Ovary (tissue), 3 donors: Measurements from ENCODE around the gene SLC24A1.

ENCODE experiments used
- POLR2A ChIP-seq: fragments of 450-650 bp; IDR thresholded peaks from one replicate; pipeline ENCODE4 v1.6.1; 2017; ENCODE audit warnings: antibody characterized with exemption, mild to moderate bottlenecking, moderate library complexity
- TF ChIP-seq, protein P1 (sequence below), 3 donors: fragments of 450-650 bp in 2 of 3; fragments of 200-600 bp in 1 of 3; IDR thresholded peaks; one replicate each; pipeline versions ENCODE4 v1.5.1 to v1.8.0; 2016 to 2022; ENCODE audit warnings: antibody characterized with exemption in 3 of 3, mild to moderate bottlenecking in 1 of 3
- donor health status: DM: no; HTN: no; CAD: no.

DNA sequence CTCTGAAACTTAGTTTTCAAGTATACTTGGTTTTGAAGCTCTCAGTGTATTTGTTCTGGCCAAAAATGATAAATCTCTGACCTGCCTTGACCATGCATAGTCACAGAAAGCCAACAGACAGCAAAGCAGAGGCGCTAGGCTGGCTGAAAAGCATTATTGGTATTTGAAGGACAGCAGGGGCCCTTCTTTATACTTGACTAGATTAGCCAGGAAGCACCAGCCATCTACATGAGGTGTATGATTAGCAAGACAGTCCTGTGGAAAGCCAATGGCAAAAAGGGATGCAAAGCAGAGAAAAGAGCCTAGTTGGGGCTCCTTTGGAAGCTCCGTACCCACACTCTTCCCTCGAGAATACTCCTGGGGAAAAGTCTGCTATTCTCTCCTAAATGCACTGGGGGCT is 7.8 kb downstream of the SLC24A1 start:
- TF ChIP-seq, protein P1, sequence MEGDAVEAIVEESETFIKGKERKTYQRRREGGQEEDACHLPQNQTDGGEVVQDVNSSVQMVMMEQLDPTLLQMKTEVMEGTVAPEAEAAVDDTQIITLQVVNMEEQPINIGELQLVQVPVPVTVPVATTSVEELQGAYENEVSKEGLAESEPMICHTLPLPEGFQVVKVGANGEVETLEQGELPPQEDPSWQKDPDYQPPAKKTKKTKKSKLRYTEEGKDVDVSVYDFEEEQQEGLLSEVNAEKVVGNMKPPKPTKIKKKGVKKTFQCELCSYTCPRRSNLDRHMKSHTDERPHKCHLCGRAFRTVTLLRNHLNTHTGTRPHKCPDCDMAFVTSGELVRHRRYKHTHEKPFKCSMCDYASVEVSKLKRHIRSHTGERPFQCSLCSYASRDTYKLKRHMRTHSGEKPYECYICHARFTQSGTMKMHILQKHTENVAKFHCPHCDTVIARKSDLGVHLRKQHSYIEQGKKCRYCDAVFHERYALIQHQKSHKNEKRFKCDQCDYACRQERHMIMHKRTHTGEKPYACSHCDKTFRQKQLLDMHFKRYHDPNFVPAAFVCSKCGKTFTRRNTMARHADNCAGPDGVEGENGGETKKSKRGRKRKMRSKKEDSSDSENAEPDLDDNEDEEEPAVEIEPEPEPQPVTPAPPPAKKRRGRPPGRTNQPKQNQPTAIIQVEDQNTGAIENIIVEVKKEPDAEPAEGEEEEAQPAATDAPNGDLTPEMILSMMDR (IDR thresholded peaks at IDR 0.05) = no peak
- no peak for TF ChIP-seq POLR2A
